Hepatocyte (in vitro differentiated cells): ENCODE results near the gene IL27RA. TPM values are rescaled to one million over a fixed set of nuclear protein-coding genes. Genes with fewer than 3 reads are reported as not detected.
"Not testable (repeated sequence)": the region's sequence is repeated elsewhere in the genome, so short reads cannot be mapped to it uniquely, and the experiment has no call there.

Experiments used
- DNase-seq: peaks from one replicate; pipeline ENCODE4 v3.0.0-alpha.2; 2016; ENCODE audit warnings: low spot score
- H2AFZ ChIP-seq: fragments of 200-600 bp; sonication (generic); 2 replicates; pipeline ENCODE4 v1.6.0; 2016; ENCODE audit warnings: antibody characterized with exemption, mild to moderate bottlenecking
- H3K27ac ChIP-seq: fragments of 200-600 bp; sonication (generic); 2 replicates; pipeline ENCODE4 v1.5.1; 2016; ENCODE audit warnings: mild to moderate bottlenecking
- H3K27me3 ChIP-seq: fragments of 200-600 bp; sonication (generic); 2 replicates; pipeline ENCODE4 v1.6.1; 2016
- H3K36me3 ChIP-seq: fragments of 200-600 bp; sonication (generic); replicated peaks from 2 replicates; pipeline ENCODE4 v1.5.1; 2016; ENCODE audit warnings: low read depth; ENCODE audit not compliant: insufficient read depth
- H3K4me1 ChIP-seq: fragments of 200-600 bp; sonication (generic); 2 replicates; pipeline ENCODE4 v1.5.1; 2016; ENCODE audit warnings: mild to moderate bottlenecking, moderate library complexity; ENCODE audit not compliant: insufficient read depth
- H3K4me2 ChIP-seq: fragments of 200-600 bp; sonication (generic); 2 replicates; pipeline ENCODE4 v1.6.0; 2016
- H3K4me3 ChIP-seq: fragments of 200-600 bp; sonication (generic); 2 replicates; pipeline ENCODE4 v1.5.1; 2016; ENCODE audit warnings: mild to moderate bottlenecking
- H3K79me2 ChIP-seq: fragments of 200-600 bp; sonication (generic); 2 replicates; pipeline ENCODE4 v1.6.0; 2017; ENCODE audit warnings: mild to moderate bottlenecking
- H3K9me2 ChIP-seq: fragments of 200-600 bp; sonication (generic); replicated peaks from 2 replicates; pipeline ENCODE4 v1.6.0; 2017; ENCODE audit warnings: mild to moderate bottlenecking; ENCODE audit not compliant: insufficient read depth
- H3K9me3 ChIP-seq: fragments of 200-600 bp; sonication (generic); 2 replicates; pipeline ENCODE4 v1.5.1; 2016; ENCODE audit warnings: low read depth, mild to moderate bottlenecking
- H4K20me1 ChIP-seq: fragments of 200-600 bp; sonication (generic); 2 replicates; pipeline ENCODE4 v1.6.0; 2016; ENCODE audit warnings: mild to moderate bottlenecking; ENCODE audit not compliant: insufficient read depth, poor library complexity, severe bottlenecking
- CTCF ChIP-seq: fragments of 200-600 bp; sonication (generic); IDR thresholded peaks from 2 replicates; pipeline ENCODE4 v1.5.1; 2016; ENCODE audit warnings: antibody characterized with exemption, mild to moderate bottlenecking; ENCODE audit not compliant: poor library complexity
- EZH2 ChIP-seq: fragments of 200-600 bp; sonication (generic); IDR thresholded peaks from 2 replicates; pipeline ENCODE4 v1.6.1; 2016; ENCODE audit warnings: antibody characterized with exemption, mild to moderate bottlenecking, borderline replicate concordance
- EZH2phosphoT487 ChIP-seq: fragments of 200-600 bp; sonication (generic); IDR thresholded peaks from one replicate; pipeline ENCODE4 v1.6.1; 2018; ENCODE audit warnings: antibody characterized with exemption, mild to moderate bottlenecking, low read depth, moderate library complexity; ENCODE audit not compliant: unreplicated experiment, severe bottlenecking
- WGBS: methylation state at CpG from one replicate; pipeline ENCODE4 v1.1.6; 2016; ENCODE audit warnings: low lambda C conversion rate; ENCODE audit errors: missing lambda C conversion rate; 5-methylcytosine and 5-hydroxymethylcytosine counted together
- polyA plus RNA-seq: library from polyadenylated mRNA; unstranded; fragments of >200 nt; fragmentation: Nextera tagmentation; extraction: Ambion mirVana; gene quantifications from 2 replicates; pipeline ENCODE4 v1.2.1, GENCODE V29; 2016
- total RNA-seq: library from RNA; depleted of rRNA; stranded (reverse); fragments of >200 nt; gene quantifications from 2 replicates; pipeline ENCODE4 v1.2.3, GENCODE V29; 2014

Gene IL27RA
- total and polyA plus RNA-seq, 2 experiments from 2014 or later: 1.9 to 2.3 TPM

- Histone ChIP-seq H3K27ac (no peak overlapping the region), H2AFZ (peak overlapping the region; percentile 80), H3K79me2 (no peaks in the 10 kb centered on the region)
Observed at GRCh38 chr19:14030997-14031718, 404 bp upstream of the IL27RA start.

GRCh38 chr19:14033946-14034345 is 2.4 kb downstream of the IL27RA start:
- H3K4me2 ChIP-seq: no peak overlapping the region
- WGBS: 100% methylated on average over 2 of the region's 2 CpGs
- H3K9me2 ChIP-seq: no peaks in the 10 kb centered on the region
- no peak overlapping the region for H3K4me3 ChIP-seq
- no peak overlapping the region for H3K27ac ChIP-seq
- no peaks in the 10 kb centered on the region for H3K79me2 ChIP-seq
- H2AFZ ChIP-seq: no peak overlapping the region
- no peaks in the 10 kb centered on the region for H3K4me1 ChIP-seq
- peaks cover 3% of the 10 kb centered on the region for H3K27me3 ChIP-seq
- TF ChIP-seq CTCF (no peak), EZH2 (no peak), EZH2phosphoT487 (no peak)
- H3K9me3 ChIP-seq: no peaks in the 10 kb centered on the region
- no peaks in the 10 kb centered on the region for H3K36me3 ChIP-seq
- H4K20me1 ChIP-seq: no peaks in the 10 kb centered on the region
- DNase-seq: no peak

More at GRCh38 chr19:14030997-14031718, 404 bp upstream of the IL27RA start:
- Histone ChIP-seq H3K27me3 (peaks cover 3% of the 10 kb centered on the region), H3K4me3 (peak overlapping the region; percentile 35), H3K36me3 (no peaks in the 10 kb centered on the region), H3K4me2 (peak overlapping the region; percentile 94), H4K20me1 (no peaks in the 10 kb centered on the region), H3K9me2 (no peaks in the 10 kb centered on the region), H3K4me1 (no peaks in the 10 kb centered on the region), H3K9me3 (no peaks in the 10 kb centered on the region)
- 28% methylated on average over 15 of the region's 20 CpGs for whole genome bisulfite sequencing
- no peak for DNase-seq
- TF ChIP-seq EZH2 (no peak), EZH2phosphoT487 (no peak), CTCF (no peak)

GRCh38 chr19:14035159-14035558 is 3.6 kb downstream of the IL27RA start:
- not testable (repeated sequence) for H4K20me1 ChIP-seq, H3K36me3 ChIP-seq, H2AFZ ChIP-seq, H3K4me2 ChIP-seq, H3K27ac ChIP-seq, H3K4me1 ChIP-seq, H3K79me2 ChIP-seq, H3K27me3 ChIP-seq, DNase-seq, H3K4me3 ChIP-seq, H3K9me3 ChIP-seq, H3K9me2 ChIP-seq
- WGBS: 92% methylated on average over 12 of the region's 12 CpGs

- TF ChIP-seq EZH2phosphoT487: no peak
- TF ChIP-seq CTCF: no peak
- no peak for TF ChIP-seq EZH2
- no peak overlapping the region for H3K27ac ChIP-seq
- H3K27me3 ChIP-seq: peaks cover 3% of the 10 kb centered on the region
- H2AFZ ChIP-seq: no peak overlapping the region
- H3K79me2 ChIP-seq: no peaks in the 10 kb centered on the region
- no peak overlapping the region for H3K4me3 ChIP-seq
- no peaks in the 10 kb centered on the region for H3K4me1 ChIP-seq
- H3K4me2 ChIP-seq: no peak overlapping the region
- no peaks in the 10 kb centered on the region for H3K9me2 ChIP-seq
- DNase-seq: no peak
- WGBS: 83% methylated on average over 7 of the region's 7 CpGs
- H3K36me3 ChIP-seq: no peaks in the 10 kb centered on the region
- no peaks in the 10 kb centered on the region for H4K20me1 ChIP-seq
- no peaks in the 10 kb centered on the region for H3K9me3 ChIP-seq
Observed at GRCh38 chr19:14035706-14036105, 4.1 kb downstream of the IL27RA start.
